WTC11 (cell line): Measurements from ENCODE around the gene STARD10. TPM values are rescaled to one million over a fixed set of nuclear protein-coding genes. Genes with fewer than 3 reads are reported as not detected.

Source experiments
- ATAC-seq: fragments of 200-7000 bp; cut with Tn5 transposase; 2 replicates; pipeline ENCODE4 v1.10.0; 2021; ENCODE audit warnings: mild to moderate bottlenecking, moderate library complexity
- CTCF ChIA-PET: fragments of 300-600 bp; sonication (Branson Sonifier 250); formaldehyde crosslinking; loops from one replicate; lab custom pipeline; 2021; ENCODE audit warnings: antibody characterized with exemption; lab: Charles Lee
- POLR2A ChIA-PET: fragments of 350-600 bp; sonication (Branson Sonifier 250); formaldehyde crosslinking; loops from one replicate; lab custom pipeline; 2021; ENCODE audit warnings: antibody characterized with exemption; lab: Charles Lee
- DNase-seq: peaks from one replicate; pipeline ENCODE4 v3.0.0; 2021; ENCODE audit warnings: low spot score
- H3K27ac Mint-ChIP-seq: 2 replicates; pipeline ENCODE4 v1.8.0; 2021; ENCODE audit warnings: mixed read lengths
- H3K27me3 Mint-ChIP-seq: 2 replicates; pipeline ENCODE4 v1.8.0; 2021; ENCODE audit warnings: low read depth, mild to moderate bottlenecking, moderate library complexity, mixed read lengths
- H3K36me3 Mint-ChIP-seq: 2 replicates; pipeline ENCODE4 v1.8.0; 2021; ENCODE audit warnings: mixed read lengths
- H3K4me1 Mint-ChIP-seq: 2 replicates; pipeline ENCODE4 v1.8.0; 2022; ENCODE audit warnings: mixed read lengths
- H3K4me3 Mint-ChIP-seq: 2 replicates; pipeline ENCODE4 v1.8.0; 2021; ENCODE audit warnings: mild to moderate bottlenecking, moderate library complexity, mixed read lengths
- H3K9me3 Mint-ChIP-seq: 2 replicates; pipeline ENCODE4 v1.8.0; 2021; ENCODE audit warnings: mixed read lengths
- HMGA2 ChIP-seq: fragments of 250-450 bp; sonication (Bioruptor Pico); IDR thresholded peaks from 2 replicates; pipeline ENCODE4 v1.4.0; 2021; ENCODE audit warnings: mild to moderate bottlenecking, moderate library complexity
- MYBL2 ChIP-seq: sonication (generic); formaldehyde crosslinking; IDR thresholded peaks from 2 replicates; pipeline ENCODE4 v1.8.1; 2023; ENCODE audit warnings: mild to moderate bottlenecking, moderate library complexity, missing genetic modification reagents
- PRRX2 ChIP-seq: fragments of 250-450 bp; sonication (Bioruptor Pico); IDR thresholded peaks from 2 replicates; pipeline ENCODE4 v1.8.0; 2021; ENCODE audit warnings: mild to moderate bottlenecking
- TCF7 ChIP-seq: sonication (generic); formaldehyde crosslinking; IDR thresholded peaks from 2 replicates; pipeline ENCODE4 v1.8.0; 2022; ENCODE audit warnings: mild to moderate bottlenecking, low read depth, missing genetic modification reagents, moderate library complexity
- TEAD1 ChIP-seq: sonication (generic); formaldehyde crosslinking; IDR thresholded peaks from 2 replicates; pipeline ENCODE4 v1.8.0; 2022; ENCODE audit warnings: mild to moderate bottlenecking, missing genetic modification reagents
- TP53 ChIP-seq: sonication (generic); formaldehyde crosslinking; IDR thresholded peaks from 2 replicates; pipeline ENCODE4 v1.8.1; 2023; ENCODE audit warnings: mild to moderate bottlenecking, missing genetic modification reagents
- ZNF423 ChIP-seq: fragments of 250-450 bp; sonication (Bioruptor Pico); IDR thresholded peaks from 2 replicates; pipeline ENCODE4 v2.1.2; 2022; ENCODE audit warnings: mild to moderate bottlenecking, moderate library complexity
- total RNA-seq: library from RNA; stranded (reverse); gene quantifications from 3 replicates; pipeline ENCODE4 v1.2.3, GENCODE V29; 2021
- TF ChIP-seq, protein P1 (sequence below): sonication (generic); formaldehyde crosslinking; IDR thresholded peaks from 2 replicates; pipeline ENCODE4 v1.8.1; 2022; ENCODE audit warnings: low read depth, mild to moderate bottlenecking, moderate library complexity, missing genetic modification reagents, borderline replicate concordance
- TF ChIP-seq, protein P2 (sequence below): fragments of 250-450 bp; sonication (Bioruptor Pico); IDR thresholded peaks from 2 replicates; pipeline ENCODE4 v1.9.0; 2021; ENCODE audit warnings: mild to moderate bottlenecking
- TF ChIP-seq, protein P3 (sequence below): sonication (generic); formaldehyde crosslinking; IDR thresholded peaks from 2 replicates; pipeline ENCODE4 v1.8.0; 2022; ENCODE audit warnings: mild to moderate bottlenecking, missing genetic modification reagents
- TF ChIP-seq, protein P4 (sequence below): fragments of 250-450 bp; sonication (Bioruptor Pico); IDR thresholded peaks from 2 replicates; pipeline ENCODE4 v1.9.0; 2021; ENCODE audit warnings: mild to moderate bottlenecking, borderline replicate concordance
- TF ChIP-seq, protein P5 (sequence below): sonication (generic); formaldehyde crosslinking; IDR thresholded peaks from 2 replicates; pipeline ENCODE4 v1.8.0; 2023; ENCODE audit warnings: mild to moderate bottlenecking, missing genetic modification reagents
- TF ChIP-seq, protein P6 (sequence below): sonication (generic); formaldehyde crosslinking; conservative IDR thresholded peaks from 2 replicates; pipeline ENCODE4 v1.8.1; 2022; ENCODE audit warnings: mild to moderate bottlenecking, missing genetic modification reagents

The STARD10 gene
- total RNA-seq, 1 experiment from 2014 or later = 32.0 TPM

DNA sequence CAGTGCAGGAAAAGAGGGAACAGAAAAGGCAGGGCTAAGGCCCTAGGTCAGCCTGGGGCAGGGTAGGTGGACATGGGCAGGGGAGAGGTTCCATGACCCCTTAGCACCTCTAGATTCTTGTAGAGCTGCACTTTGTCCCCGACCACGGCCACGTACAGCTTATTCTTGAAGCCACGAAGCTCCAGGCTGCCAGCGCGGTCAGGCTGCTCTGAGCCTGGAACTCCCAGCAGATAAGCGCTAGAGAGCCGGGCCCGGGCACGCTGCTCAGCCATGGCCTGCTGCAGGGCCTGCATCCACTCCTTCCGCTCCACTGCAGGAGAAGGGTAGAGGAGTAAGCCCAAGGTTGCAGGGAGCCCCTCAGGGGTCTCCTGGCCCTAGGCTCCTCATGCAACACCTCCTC, 83.6 kb downstream of the STARD10 start:
- Mint-ChIP-seq H3K36me3 (peaks cover 15% of the 10 kb centered on the region; the same call in 1 of the 2 replicates), H3K27ac (no peak overlapping the region), H3K4me1 (peaks cover 34% of the 10 kb centered on the region), H3K4me3 (no peak overlapping the region), H3K27me3 (no peaks in the 10 kb centered on the region), H3K9me3 (no peaks in the 10 kb centered on the region)
- DNase-seq (no peak), ATAC-seq (no peak)
- ChIA-PET CTCF (interaction anchor here (2.5 kb wide), 1 partner anchor 26 kb away, joined by 9 read pairs; no protein-coding TSS in a partner anchor), POLR2A (no interaction called here)
- TF ChIP-seq ZNF423 = no peak

DNA sequence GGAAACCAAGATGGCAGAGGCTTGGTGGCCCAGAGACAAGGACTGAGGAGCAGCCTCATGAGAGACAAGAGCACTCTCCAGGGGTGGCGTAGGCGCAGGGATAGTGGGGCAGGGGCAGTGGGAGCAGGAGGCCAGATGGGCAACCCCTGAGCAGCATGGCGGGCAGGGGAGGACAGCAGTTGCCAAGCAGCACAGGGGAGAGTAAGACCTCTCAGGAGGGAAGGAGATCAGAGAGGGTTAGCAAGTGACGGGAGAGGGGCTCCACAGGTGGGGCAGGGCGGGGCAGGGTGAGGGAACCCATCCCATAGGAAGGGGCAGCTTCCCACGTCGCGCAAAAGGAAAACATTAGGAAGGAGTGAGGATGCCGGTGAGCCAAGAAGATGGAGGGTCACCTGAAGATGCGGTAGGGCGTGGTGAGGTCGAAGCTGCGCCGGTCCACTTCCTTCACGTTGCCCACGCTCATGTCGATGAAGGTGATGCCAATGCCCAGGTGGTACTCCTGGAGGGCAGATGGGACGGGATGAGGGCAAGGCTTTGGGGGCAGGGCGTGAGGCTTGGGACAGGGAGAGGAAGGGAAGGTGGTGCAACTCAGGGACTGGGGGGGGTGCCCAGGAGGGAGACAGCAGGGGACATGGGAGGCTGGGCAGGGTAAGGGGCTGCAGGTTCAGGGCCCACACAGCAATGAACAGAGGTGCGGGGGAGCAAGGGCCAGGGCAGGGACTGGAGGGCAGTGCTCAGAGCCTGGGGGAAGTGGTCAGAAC, 84.2 kb downstream of the STARD10 start:
- CTCF ChIA-PET = interaction anchor here (0.6 to 2.5 kb wide), 4 partner anchors 17 to 275 kb away, joined by 3 to 9 read pairs (median 4); no protein-coding TSS in a partner anchor
- no peak for DNase-seq
- Mint-ChIP-seq H3K27ac (no peak overlapping the region), H3K36me3 (peaks cover 15% of the 10 kb centered on the region; the same call in 1 of the 2 replicates), H3K27me3 (no peaks in the 10 kb centered on the region), H3K4me1 (peaks cover 40% of the 10 kb centered on the region), H3K4me3 (no peak overlapping the region)
- ATAC-seq = no peak
- POLR2A ChIA-PET = no interaction called here
- TF ChIP-seq TCF7 (CRISPR knock-in tag) = no peak
- no peak for TF ChIP-seq PRRX2
- TF ChIP-seq, protein P1, sequence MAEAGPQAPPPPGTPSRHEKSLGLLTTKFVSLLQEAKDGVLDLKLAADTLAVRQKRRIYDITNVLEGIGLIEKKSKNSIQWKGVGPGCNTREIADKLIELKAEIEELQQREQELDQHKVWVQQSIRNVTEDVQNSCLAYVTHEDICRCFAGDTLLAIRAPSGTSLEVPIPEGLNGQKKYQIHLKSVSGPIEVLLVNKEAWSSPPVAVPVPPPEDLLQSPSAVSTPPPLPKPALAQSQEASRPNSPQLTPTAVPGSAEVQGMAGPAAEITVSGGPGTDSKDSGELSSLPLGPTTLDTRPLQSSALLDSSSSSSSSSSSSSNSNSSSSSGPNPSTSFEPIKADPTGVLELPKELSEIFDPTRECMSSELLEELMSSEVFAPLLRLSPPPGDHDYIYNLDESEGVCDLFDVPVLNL (CRISPR knock-in tag) = no peak
- TF ChIP-seq MYBL2 (CRISPR knock-in tag) = no peak
- TF ChIP-seq TP53 (CRISPR knock-in tag) = no peak
- TF ChIP-seq, protein P2, sequence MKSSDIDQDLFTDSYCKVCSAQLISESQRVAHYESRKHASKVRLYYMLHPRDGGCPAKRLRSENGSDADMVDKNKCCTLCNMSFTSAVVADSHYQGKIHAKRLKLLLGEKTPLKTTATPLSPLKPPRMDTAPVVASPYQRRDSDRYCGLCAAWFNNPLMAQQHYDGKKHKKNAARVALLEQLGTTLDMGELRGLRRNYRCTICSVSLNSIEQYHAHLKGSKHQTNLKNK (CRISPR knock-in tag) = no peak
- TF ChIP-seq, protein P3, sequence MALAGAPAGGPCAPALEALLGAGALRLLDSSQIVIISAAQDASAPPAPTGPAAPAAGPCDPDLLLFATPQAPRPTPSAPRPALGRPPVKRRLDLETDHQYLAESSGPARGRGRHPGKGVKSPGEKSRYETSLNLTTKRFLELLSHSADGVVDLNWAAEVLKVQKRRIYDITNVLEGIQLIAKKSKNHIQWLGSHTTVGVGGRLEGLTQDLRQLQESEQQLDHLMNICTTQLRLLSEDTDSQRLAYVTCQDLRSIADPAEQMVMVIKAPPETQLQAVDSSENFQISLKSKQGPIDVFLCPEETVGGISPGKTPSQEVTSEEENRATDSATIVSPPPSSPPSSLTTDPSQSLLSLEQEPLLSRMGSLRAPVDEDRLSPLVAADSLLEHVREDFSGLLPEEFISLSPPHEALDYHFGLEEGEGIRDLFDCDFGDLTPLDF = no peak
- TF ChIP-seq HMGA2 (CRISPR knock-in tag) = no peak
- TF ChIP-seq, protein P4, sequence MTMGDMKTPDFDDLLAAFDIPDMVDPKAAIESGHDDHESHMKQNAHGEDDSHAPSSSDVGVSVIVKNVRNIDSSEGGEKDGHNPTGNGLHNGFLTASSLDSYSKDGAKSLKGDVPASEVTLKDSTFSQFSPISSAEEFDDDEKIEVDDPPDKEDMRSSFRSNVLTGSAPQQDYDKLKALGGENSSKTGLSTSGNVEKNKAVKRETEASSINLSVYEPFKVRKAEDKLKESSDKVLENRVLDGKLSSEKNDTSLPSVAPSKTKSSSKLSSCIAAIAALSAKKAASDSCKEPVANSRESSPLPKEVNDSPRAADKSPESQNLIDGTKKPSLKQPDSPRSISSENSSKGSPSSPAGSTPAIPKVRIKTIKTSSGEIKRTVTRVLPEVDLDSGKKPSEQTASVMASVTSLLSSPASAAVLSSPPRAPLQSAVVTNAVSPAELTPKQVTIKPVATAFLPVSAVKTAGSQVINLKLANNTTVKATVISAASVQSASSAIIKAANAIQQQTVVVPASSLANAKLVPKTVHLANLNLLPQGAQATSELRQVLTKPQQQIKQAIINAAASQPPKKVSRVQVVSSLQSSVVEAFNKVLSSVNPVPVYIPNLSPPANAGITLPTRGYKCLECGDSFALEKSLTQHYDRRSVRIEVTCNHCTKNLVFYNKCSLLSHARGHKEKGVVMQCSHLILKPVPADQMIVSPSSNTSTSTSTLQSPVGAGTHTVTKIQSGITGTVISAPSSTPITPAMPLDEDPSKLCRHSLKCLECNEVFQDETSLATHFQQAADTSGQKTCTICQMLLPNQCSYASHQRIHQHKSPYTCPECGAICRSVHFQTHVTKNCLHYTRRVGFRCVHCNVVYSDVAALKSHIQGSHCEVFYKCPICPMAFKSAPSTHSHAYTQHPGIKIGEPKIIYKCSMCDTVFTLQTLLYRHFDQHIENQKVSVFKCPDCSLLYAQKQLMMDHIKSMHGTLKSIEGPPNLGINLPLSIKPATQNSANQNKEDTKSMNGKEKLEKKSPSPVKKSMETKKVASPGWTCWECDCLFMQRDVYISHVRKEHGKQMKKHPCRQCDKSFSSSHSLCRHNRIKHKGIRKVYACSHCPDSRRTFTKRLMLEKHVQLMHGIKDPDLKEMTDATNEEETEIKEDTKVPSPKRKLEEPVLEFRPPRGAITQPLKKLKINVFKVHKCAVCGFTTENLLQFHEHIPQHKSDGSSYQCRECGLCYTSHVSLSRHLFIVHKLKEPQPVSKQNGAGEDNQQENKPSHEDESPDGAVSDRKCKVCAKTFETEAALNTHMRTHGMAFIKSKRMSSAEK (CRISPR knock-in tag) = no peak
- TF ChIP-seq, protein P5, sequence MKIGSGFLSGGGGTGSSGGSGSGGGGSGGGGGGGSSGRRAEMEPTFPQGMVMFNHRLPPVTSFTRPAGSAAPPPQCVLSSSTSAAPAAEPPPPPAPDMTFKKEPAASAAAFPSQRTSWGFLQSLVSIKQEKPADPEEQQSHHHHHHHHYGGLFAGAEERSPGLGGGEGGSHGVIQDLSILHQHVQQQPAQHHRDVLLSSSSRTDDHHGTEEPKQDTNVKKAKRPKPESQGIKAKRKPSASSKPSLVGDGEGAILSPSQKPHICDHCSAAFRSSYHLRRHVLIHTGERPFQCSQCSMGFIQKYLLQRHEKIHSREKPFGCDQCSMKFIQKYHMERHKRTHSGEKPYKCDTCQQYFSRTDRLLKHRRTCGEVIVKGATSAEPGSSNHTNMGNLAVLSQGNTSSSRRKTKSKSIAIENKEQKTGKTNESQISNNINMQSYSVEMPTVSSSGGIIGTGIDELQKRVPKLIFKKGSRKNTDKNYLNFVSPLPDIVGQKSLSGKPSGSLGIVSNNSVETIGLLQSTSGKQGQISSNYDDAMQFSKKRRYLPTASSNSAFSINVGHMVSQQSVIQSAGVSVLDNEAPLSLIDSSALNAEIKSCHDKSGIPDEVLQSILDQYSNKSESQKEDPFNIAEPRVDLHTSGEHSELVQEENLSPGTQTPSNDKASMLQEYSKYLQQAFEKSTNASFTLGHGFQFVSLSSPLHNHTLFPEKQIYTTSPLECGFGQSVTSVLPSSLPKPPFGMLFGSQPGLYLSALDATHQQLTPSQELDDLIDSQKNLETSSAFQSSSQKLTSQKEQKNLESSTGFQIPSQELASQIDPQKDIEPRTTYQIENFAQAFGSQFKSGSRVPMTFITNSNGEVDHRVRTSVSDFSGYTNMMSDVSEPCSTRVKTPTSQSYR = no peak
- TF ChIP-seq, protein P6, sequence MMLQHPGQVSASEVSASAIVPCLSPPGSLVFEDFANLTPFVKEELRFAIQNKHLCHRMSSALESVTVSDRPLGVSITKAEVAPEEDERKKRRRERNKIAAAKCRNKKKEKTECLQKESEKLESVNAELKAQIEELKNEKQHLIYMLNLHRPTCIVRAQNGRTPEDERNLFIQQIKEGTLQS (CRISPR knock-in tag) = no peak
- no peak for TF ChIP-seq TEAD1 (CRISPR knock-in tag)
- TF ChIP-seq, all 79 proteins: peak for 0
- no peaks in the 10 kb centered on the region for H3K9me3 Mint-ChIP-seq
